ENCODE results near the gene FOXA3.
"Not testable (repeated sequence)": the region's sequence is repeated elsewhere in the genome, so short reads cannot be mapped to it uniquely, and the experiment has no call there.

The FOXA3 gene

GRCh38 chr19:45828523-45828922 is 35.6 kb upstream of the FOXA3 start:
- no peak for DNase-seq (ENCODE audit: low spot score)

GRCh38 chr19:45828945-45829344 is 35.2 kb upstream of the FOXA3 start:
- no peak for DNase-seq (ENCODE audit: low spot score)

GRCh38 chr19:45834970-45835369 is 29.2 kb upstream of the FOXA3 start:
- DNase-seq (ENCODE audit: low spot score): no peak

GRCh38 chr19:45842198-45842597 is 21.9 kb upstream of the FOXA3 start:
- no peak for DNase-seq (ENCODE audit: low spot score)

- no peak for DNase-seq (ENCODE audit: low spot score)
These were observed 16.5 kb upstream of the FOXA3 start for GRCh38 chr19:45847663-45848062.

- DNase-seq (ENCODE audit: low spot score): no peak
These were observed 15.2 kb upstream of the FOXA3 start for GRCh38 chr19:45848922-45849321.

GRCh38 chr19:45852145-45852750 is 11.9 kb upstream of the FOXA3 start:
- DNase-seq (ENCODE audit: low spot score): no peak

GRCh38 chr19:45852983-45853382 is 11.1 kb upstream of the FOXA3 start:
- no peak for DNase-seq (ENCODE audit: low spot score)

GRCh38 chr19:45854167-45854778 is 9.9 kb upstream of the FOXA3 start:
- DNase-seq (ENCODE audit: low spot score): no peak

- DNase-seq (ENCODE audit: low spot score): no peak
These were observed 3.5 kb upstream of the FOXA3 start for GRCh38 chr19:45860359-45861259.

- no peak for DNase-seq (ENCODE audit: low spot score)
These were observed 1.9 kb upstream of the FOXA3 start for GRCh38 chr19:45862271-45862563.

GRCh38 chr19:45862564-45863334 is 1.4 kb upstream of the FOXA3 start, which contains the start of gene SYMPK:
SYMPK (minus strand) TSS chr19:45863147; CDS start chr19:45854495, 8,652 bp downstream.
- peak; percentile 100 for DNase-seq (ENCODE audit: low spot score)

GRCh38 chr19:45863335-45863839 is 739 bp upstream of the FOXA3 start:
- DNase-seq (ENCODE audit: low spot score): no peak

GRCh38 chr19:45864629-45865082 is 530 bp downstream of the FOXA3 start:
- no peak for DNase-seq (ENCODE audit: low spot score)

- no peak for DNase-seq (ENCODE audit: low spot score)
These were observed 1.3 kb downstream of the FOXA3 start for GRCh38 chr19:45865269-45865948.

GRCh38 chr19:45866400-45867176 is 2.5 kb downstream of the FOXA3 start:
- DNase-seq (ENCODE audit: low spot score): no peak

GRCh38 chr19:45867241-45867640 is 3.1 kb downstream of the FOXA3 start:
- not testable (repeated sequence) for DNase-seq (ENCODE audit: low spot score)

- DNase-seq (ENCODE audit: low spot score): no peak
These were observed 6.7 kb downstream of the FOXA3 start for GRCh38 chr19:45870798-45871197.

- DNase-seq (ENCODE audit: low spot score): no peak
These were observed 8.2 kb downstream of the FOXA3 start for GRCh38 chr19:45872095-45872919.

All from activated CD4-positive, alpha-beta T cell treated with anti-CD3 and anti-CD28 coated beads, Interleukin-2, Interleukin-4, amounts not matched to agents 100 ng/mL and 50 ng/mL, durations not matched to agents 16 hours and 8 hours (primary cell).